Cardiac fibroblast (primary cell): ENCODE measurements around the gene KAZN.

Experiments
- DNase-seq, 2 donors: peaks; one replicate each; pipeline versions ENCODE4 v3.0.0 to v3.0.0-alpha.2; 2010; ENCODE audit warnings: low read depth in 2 of 2
- H3K4me3 ChIP-seq, 2 donors: replicated peaks in 1 of 2; 1 replicate in 1 of 2; 2 replicates in 1 of 2; pipeline ENCODE4 v1.5.1; 2011; ENCODE audit warnings: low read depth in 2 of 2, low read length in 2 of 2, mild to moderate bottlenecking in 2 of 2, moderate library complexity in 1 of 2
- CTCF ChIP-seq: IDR thresholded peaks from one replicate; pipeline ENCODE4 v1.5.1; 2011; ENCODE audit warnings: low read depth, mild to moderate bottlenecking, low read length, inconsistent platforms

Gene KAZN

GRCh38 chr1:15011661-15012060 lies 413.2 kb downstream of the KAZN start:
- no peak for DNase-seq
- TF ChIP-seq CTCF: no peak
- no peak overlapping the region for H3K4me3 ChIP-seq

GRCh38 chr1:15012822-15013221 lies 414.3 kb downstream of the KAZN start:
- no peak for DNase-seq
- no peak for TF ChIP-seq CTCF
- H3K4me3 ChIP-seq: no peak overlapping the region

GRCh38 chr1:15013767-15014166 lies 415.3 kb downstream of the KAZN start:
- TF ChIP-seq CTCF: no peak
- DNase-seq: no peak
- no peak overlapping the region for H3K4me3 ChIP-seq

- no peak overlapping the region for H3K4me3 ChIP-seq
- TF ChIP-seq CTCF: no peak
- no peak for DNase-seq
Measured at GRCh38 chr1:15014516-15014915, 416.0 kb downstream of the KAZN start.

GRCh38 chr1:15016001-15016400 lies 417.5 kb downstream of the KAZN start:
- no peak overlapping the region for H3K4me3 ChIP-seq
- no peak for DNase-seq
- no peak for TF ChIP-seq CTCF

- no peak for DNase-seq
- no peak for TF ChIP-seq CTCF
- no peak overlapping the region for H3K4me3 ChIP-seq
Measured at GRCh38 chr1:15016526-15016925, 418.0 kb downstream of the KAZN start.

GRCh38 chr1:15017120-15017519 lies 418.6 kb downstream of the KAZN start:
- H3K4me3 ChIP-seq: no peak overlapping the region
- no peak for DNase-seq
- TF ChIP-seq CTCF: no peak
